Fibroblast of skin of abdomen (primary cell): ENCODE data around the gene RAB11A.
A peak's percentile ranks its signal among the peaks of the same experiment; 100 is the strongest.

Experiments used
- DNase-seq: peaks from one replicate; pipeline ENCODE4 v3.0.0-alpha.2; 2013

The RAB11A gene

DNA sequence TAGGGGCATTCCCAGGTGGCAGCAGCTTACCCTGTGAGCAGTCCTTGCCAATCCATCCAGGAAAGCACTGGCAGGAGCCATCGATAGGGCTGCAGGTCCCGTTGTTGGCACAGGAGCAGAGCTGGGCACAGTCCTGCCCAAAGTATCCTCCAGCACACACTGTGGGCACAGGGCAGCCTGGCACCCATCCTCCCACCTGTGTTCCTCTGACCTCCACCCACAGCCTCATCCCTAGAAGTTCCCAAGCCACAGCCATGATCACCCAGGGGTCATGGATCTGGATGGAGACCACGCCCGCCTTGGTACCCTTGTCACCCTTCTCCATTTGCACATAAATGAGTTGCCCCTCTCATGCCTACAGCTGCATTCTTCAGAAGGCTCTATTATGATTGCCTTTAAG, 48.6 kb downstream of the RAB11A start:
- no peak for DNase-seq

DNA sequence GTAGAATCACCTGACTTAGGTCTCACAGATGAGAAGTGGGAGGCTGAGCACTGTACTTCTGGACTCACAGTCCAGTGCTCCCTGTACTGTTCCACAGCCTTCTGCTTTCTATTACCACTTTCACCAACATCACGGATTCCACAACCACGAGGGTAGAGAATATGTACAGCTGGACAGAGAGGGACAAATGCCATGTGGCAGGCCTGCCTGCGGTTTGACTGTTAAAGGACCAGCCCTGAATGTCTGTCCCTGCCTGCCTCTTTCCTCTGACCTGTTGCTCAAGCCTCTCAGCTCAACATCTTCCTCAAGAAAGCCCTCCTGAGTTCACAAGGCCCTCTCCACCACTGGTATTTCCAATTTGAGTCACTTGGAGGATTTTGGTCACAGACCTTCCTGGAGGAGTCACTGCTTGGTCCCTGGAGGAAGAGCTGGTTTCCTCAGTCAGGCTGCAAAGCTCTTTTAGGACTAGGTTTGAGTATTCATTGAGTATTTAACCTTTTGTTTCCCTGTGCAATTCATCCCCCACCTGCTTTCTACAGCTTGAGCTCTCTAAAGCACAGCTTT, 49.1 kb downstream of the RAB11A start:
- DNase-seq: no peak

DNA sequence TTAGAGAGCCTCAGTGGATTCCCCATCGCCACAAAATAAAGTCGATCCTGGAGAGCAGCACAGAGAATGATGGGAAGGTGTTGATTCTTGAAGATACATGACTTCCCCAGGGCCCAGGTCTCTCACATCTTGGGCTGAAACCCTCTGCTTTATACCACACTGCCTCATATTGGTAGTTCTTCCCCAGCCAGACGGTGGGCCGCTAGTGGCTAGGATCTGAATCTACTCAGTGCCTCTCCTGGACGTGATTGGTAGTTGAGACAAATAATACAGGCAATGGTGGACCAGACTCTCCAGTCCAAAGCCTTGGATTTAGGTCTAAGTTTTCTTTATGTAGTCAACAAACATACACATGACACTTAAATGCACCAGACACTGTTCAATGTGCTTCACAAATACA, 49.7 kb downstream of the RAB11A start:
- no peak for DNase-seq

DNA sequence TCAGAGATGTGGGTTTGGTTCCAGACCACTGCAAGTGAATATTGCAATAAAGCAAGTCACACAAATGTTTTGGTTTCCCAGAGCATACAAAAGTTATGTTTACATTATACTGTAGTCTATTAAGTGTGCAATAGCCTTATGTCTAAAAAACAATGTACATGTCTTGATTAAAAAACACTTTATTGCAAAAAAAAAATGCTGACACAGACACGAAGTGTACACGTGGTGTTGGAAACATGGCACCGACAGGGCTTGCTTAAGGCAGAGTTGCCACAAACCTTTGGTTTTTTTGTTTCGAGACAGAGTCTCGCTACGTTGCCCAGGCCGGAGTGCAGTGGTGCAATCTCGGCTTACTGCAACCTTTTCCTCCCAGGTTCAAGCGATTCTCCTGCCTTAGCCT, 50.1 kb downstream of the RAB11A start:
- DNase-seq: no peak

DNA sequence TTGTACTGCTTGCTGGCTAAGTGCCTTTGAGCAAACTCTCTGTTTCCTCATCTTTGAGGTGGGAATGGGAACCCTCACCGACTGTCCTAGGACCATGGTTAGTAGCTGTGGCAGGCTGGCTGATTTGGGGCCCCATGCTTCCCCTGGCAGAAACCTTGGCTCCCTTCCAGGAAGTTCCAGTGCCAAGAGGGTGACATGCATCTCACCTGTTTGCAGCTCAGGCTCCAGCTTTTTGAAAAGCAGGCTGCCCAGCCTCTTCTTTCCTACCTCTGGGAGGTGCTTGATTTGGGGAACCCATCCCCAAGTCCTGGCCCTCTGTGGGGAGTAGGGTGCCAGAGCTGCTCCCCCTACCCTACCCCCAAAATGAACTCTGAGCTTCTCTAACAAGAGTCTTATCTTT, 50.8 kb downstream of the RAB11A start:
- no peak for DNase-seq

DNA sequence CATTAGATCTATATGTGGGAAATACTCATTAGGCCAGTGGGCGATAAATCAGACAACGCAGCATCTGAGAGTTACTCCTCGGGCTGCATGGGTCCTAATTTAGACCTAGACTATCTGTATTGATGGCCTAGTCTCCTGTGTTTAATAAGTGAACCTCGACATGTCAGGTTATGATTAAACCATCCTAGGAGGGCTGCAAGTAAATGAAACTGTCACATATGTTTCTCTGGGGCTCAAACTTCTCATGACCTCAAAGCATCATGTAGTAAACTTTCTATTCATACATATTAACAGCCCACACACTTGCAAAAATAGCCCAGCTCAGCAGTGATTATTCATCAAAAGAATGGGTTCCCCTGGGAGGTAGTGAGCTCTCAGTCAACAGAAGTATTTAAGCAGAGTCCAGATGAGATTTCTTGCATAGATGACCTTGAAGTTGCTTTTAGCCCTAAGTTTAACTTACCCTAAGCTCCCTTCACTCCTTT, 51.6 kb downstream of the RAB11A start:
- DNase-seq: no peak

DNA sequence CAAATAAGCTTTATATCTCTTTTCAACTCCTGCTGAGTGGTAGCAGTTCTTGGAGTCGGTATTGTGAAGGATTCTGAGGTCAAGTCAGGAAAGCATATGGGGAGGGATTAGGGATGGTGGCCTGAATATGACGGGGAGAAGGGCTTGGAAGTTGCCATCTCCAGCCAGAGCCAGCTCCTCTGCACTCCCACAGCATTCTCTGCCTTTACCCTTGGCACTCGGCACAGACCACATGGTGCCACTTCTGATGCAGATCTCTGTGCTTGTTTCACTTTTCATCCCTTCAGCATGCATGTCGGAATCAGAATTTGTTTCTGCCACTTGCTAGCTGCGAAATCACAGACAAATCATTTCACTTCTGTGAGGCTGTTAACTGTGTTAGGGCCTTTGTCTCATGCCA, 52.5 kb downstream of the RAB11A start:
- DNase-seq: no peak

DNA sequence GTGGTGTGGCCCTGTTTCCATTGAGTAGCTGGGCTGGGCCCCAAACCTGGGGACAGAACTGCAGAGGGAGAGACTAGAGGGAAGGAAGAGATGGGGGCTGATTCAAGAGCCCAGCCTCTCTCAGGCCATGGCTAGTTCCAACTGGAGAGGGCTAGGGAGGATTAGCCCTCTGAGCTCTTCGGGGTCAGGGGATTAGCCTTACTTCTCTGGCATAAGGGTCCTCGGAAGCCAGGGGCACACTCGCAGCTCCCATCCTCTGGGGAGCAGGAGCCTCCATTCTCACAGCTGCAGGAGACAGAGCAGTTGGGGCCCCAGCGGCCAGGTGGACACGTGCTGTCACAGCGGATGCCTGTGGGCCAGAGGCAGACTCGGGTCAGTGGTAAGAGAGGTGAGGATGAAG, 53.3 kb downstream of the RAB11A start:
- DNase-seq: no peak

DNA sequence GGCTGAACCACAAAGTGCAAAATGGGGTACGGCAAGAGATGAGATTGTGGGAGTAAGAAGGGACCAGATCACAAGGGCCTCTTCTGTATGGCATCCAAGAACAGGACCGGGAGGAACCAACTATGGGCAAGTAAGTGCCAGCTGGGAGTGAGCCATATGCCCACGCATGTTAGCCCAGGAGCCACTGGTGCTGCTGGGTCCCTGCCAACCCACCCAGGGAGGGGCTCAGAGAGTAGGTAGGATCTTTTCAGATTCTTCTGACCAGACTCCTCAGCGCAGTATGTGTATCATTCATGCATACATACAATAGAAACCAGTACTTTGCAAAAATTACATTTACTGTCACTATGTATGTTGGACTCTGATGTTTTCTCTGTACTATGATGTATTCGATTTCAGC, 54.0 kb downstream of the RAB11A start:
- no peak for DNase-seq

DNA sequence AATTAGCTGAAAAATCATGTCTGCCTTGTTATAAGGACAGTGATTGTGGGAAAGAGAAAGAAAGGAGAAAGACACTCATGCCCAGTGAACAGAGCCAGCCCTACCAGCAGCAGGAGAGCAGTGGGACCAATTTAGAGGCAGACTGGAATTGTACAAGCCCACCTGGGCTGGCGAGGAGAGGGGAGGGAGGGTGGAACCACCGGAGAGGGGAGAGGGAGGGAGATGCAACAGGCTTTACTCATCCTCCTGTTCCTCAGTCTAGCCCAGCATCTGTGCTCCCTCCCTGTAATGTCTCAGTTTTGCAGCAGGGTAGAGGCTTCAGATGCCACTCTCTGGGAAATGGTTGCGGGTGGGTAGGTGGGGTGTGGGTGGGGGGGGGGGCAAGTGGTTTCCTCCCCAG, 54.7 kb downstream of the RAB11A start:
- no peak for DNase-seq

DNA sequence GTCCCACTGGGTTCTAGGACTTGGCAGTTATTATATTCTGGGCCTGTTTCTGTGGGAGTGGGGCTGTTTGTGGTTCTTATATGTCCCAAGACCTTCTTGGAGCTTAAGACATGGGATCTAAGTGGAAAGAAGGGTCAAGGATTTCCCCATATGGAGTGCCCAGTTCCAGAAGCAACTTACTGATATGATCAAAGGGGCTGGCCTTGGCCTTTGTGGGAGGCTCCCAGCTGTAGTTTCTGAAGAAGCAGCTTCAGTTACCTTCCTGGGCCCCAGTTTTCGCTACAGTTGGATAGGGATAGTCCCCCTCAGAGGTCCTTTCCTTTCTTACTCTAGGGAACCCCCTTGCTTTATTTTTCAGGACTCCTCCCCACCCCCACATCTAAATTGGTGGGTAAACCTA, 56.0 kb downstream of the RAB11A start:
- DNase-seq: no peak

DNA sequence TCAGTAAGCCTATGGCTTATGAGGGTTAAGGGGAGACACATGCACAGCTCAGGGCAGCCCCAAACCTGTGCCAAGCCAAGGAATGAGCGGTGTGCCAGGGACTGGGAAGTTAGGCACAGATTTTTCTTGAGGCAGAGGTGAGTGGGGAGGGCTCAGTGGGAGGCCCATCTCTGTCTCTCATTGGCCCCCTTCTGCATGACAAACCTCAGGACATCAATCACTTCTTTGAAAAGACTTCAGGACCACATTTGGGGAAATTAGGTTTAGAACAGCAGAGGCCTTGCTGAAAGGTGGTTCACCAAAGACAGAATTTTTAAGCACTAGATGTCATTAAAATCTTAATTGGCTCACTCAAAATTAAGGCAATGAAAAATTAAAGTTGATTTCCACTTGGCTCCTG, 57.2 kb downstream of the RAB11A start:
- DNase-seq: no peak

DNA sequence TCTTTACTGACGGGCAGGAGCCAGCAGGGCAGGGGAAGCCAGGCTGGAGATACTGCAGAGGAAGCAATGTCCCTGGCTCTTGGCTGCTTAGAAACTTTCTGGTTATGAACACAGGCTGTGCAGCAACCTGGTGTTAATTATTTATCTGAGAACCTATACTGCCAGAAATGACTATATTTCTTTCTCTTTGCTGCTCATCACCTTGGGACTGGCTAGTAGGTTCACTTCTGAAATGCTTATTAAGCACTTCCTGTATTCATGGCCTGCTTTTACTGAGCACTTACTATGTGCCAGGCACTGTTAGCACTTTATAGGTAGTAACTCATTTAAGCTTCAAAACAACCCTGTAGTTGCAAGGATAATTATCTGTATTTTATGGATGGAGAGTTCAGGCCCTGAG, 57.6 kb downstream of the RAB11A start:
- no peak for DNase-seq

DNA sequence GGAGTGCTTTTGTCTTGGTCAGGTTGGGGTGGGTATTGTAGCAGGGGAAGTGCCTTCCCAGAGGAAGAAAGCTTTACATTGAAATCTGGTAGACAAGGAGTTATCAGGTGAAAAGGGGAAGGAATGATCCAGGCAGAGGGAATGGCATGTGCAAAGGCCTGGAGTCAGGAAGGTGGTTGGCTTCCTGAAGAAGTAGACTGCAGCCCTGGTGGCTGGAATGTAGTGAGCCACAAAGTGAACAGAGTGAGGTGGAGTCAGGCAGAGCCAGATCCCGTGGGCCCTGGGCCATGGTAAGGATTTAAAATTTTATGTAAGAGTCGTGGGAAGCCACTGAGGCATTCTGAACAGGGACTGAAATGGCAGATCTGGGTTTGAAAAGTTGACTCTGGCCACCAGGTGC, 58.3 kb downstream of the RAB11A start:
- no peak for DNase-seq

DNA sequence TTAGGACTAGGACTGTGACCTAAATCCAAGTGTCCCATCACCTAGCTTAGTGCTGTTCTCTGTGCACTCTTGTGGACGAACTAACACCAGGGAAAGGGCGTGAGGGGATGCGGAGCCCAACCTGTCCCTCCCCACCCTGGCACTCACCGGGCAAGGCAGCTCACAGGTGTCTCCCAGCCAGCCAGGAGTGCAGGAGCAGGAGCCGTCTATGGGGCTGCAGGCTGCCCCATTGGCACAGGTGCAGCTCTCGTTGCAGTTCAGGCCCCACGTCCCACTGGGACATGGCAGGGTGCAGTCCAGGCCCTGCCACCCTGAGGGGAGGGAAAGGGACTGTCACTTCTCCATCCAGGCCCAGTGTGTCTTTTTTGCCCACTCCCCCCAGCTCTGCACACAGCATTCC, 60.3 kb downstream of the RAB11A start:
- no peak for DNase-seq

DNA sequence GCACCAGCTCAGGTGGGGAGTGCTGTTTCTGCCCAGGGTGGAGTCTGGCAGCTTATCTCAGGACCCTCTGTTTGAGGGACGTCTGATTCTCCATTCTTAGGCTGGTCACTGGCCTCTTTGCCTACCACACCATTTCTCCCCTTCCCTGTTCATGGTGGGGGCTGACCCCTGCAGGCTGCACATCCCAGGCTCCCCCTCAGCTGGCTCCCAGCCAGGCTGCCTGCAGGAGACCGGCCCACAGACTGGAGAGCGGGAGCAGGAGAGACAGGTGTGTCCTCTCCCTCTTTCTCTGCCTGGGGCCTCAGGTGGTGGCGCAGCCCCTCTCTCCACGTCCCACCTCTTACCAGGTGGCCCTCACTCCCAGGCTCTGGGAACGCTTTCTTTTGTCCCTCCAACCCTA, 60.8 kb downstream of the RAB11A start:
- no peak for DNase-seq

DNA sequence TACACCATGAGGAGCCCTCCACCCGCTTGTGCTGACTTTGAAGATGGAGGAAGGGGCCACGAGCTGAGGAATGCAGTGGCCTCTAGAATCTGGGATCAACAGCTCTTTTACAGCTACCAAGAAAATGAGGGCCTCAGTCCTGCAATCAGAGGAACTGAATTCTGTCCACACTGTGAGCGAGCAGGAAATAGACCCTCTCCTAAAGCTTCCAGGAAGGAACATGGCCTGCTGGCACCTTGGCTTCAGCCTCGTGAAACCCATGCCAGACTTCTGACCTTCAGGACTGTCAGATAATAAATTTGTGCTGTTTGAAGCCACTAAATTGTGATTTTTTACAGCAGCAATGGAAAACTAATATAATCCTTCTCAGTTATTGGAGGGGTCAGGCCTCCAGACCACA, 61.9 kb downstream of the RAB11A start:
- DNase-seq: no peak

DNA sequence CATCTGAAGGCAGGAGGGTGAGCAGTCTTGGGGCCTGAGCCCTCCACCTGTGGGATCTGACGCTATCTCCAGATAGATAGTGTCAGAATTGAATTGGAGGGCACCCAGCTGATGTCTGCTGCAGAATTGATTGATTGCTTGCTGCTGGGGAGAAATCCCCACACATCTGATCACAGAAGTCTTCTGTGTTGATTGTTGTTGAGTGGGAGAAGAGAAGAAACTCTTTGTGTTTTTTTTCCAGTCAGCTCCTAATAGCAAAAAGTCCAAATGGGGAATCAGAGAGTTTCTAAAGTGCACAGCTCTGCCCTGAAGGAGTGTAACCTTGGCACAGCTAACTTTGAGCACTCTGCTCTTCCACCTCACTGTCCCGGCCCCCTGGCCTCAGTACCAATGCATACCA, 66.1 kb downstream of the RAB11A start:
- DNase-seq: no peak

DNA sequence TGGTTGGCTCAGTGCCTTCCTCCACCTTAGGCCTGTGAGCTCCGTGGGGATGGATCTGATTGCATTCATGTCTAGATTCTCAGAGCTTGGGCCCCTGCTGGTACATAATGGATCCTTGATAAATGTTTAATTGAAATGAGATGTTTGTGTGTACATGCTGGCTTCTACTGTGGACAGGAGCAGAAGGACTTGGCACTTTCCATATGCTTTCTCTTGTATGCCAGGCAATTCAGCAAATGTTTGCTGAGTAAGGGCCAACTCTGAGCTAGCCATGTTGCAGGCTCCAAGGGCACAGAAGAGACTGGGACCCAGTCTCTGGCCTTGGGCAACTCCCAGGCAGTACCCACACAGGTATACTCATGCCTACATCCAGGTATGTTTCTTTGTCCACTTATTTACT, 67.0 kb downstream of the RAB11A start:
- DNase-seq: no peak

DNA sequence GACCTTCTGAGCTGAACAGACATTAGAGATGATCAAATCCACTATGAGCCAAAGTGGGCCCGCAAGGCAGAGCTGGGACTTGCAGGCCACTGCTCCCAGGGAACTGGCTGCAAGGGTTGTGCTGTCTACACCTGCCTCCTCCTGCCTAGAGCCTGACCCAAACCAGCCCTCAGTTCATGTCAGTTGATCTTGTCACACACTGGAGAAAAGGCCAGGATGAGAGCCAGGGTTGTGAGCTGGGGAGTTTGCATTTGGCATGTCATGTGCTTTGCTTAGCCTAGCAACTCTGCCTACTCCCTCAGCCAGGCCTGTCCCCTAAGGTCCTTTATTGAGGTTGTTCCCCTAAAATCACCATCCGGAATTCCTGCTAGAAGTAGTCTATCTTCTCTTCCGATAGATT, 67.8 kb downstream of the RAB11A start:
- no peak for DNase-seq

DNA sequence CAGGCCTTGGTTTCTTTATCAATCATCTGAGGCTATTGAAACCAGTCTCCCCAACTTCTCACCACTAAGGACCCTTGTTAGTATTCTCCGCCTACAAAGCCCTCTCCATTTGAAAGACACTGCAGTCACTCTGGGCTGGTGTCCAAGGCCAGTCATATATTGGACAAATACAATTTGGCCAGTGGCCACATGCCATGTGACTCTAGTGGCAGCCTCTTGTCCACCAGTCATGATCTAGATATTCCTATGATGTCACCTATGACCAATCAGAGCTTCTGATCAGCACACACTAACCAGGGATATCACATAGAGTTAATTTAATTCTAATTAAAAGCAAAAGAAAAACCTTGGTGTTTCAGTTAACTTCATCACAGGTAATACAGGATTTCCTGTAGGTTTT, 68.2 kb downstream of the RAB11A start:
- DNase-seq: no peak

DNA sequence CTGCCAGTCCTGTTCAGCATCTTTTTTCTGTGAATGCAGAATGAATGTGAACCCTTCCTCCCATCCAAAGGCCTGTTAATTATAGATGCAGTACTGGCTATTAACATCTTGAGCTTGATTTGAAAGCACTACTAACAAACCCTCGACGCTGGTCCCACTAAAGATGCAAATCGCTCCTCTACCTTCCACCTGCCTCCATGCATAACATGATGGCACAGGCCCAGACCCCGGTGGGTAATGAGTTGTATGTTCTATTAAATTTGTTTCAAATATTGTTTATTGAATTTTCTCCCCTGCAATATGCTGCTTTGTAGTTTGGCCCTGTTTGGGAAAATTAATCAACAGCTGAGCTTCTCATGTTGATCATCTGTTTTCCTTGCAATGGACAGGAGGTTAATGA, 69.3 kb downstream of the RAB11A start:
- no peak for DNase-seq

DNA sequence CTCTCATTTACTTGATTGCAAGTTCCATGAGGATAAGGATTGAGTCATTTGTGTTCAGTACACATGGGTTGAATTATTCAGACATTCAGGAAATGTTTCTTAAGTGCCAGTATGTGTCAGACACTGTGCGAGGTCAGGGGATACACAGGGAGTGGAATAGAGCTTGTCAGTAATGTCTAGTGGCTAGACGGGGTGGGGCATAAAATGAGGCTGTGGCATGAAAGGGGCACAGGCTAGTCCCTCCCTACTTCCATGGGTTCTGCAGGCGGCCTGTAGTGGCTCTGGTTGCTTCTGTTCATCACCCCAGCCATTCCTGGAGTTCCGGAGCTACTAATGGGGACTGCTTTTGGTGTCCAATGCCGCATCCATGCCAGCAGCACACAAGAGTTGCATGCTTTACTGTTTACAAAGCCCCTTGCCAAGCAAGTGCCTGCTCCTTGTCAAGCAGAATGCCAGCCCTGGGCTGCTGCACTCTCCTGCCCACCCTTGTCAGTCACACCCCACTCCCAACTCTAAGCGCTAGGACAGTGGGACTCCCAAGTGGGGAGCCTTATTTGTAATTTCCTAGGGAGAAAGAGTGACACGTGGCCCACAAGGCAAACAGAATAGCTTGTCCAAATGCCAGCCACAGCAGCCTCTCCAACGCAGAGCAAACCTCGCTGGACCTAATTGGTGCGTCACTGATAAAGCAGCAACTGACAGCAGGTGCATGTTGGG, 70.8 kb downstream of the RAB11A start:
- DNase-seq: peak; percentile 94

DNA sequence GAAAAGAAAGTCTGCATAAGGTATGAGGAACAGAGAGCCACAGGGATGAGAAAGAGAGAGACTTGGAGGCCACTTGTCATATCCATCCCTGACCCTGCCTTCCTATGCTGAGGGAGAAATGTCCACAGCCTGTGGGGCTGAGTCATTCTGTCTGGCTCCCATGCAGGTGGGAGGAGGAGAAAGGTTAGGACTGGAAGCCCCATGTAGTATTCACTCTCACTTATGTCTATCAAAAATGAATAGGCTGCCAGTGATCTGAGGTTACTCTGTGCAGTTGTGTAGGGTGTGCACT, 71.3 kb downstream of the RAB11A start:
- peak; percentile 37 for DNase-seq
